Mucosa of descending colon (tissue), 3 donors: ENCODE measurements around the gene FOXO3B. TPM values are rescaled to one million over a fixed set of nuclear protein-coding genes. Genes with fewer than 3 reads are reported as not detected.
"Not testable (repeated sequence)": the region's sequence is repeated elsewhere in the genome, so short reads cannot be mapped to it uniquely, and the experiment has no call there.

Experiments used
- ATAC-seq: fragments of 200-7000 bp; cut with Tn5 transposase; one replicate; pipeline ENCODE4 v1.9.1; 2020; ENCODE audit warnings: mild to moderate bottlenecking, moderate library complexity
- DNase-seq, 3 donors: peaks; one replicate each; pipeline ENCODE4 v3.0.0-alpha.2; 2020
- H3K36me3 ChIP-seq: fragments of 200-600 bp; one replicate; pipeline ENCODE4 v1.8.0; 2021; ENCODE audit warnings: low read depth, mild to moderate bottlenecking
- H3K4me1 ChIP-seq: fragments of 200-600 bp; one replicate; pipeline ENCODE4 v1.8.0; 2021; ENCODE audit warnings: low read depth, mild to moderate bottlenecking
- H3K4me3 ChIP-seq: fragments of 200-600 bp; one replicate; pipeline ENCODE4 v1.8.0; 2021; ENCODE audit warnings: mild to moderate bottlenecking
- H3K9me3 ChIP-seq: fragments of 200-600 bp; one replicate; pipeline ENCODE4 v1.8.0; 2021; ENCODE audit warnings: mild to moderate bottlenecking
- intact Hi-C, 2 donors: fragments of 100-400 bp; cut with DNase I in 1 of 2; cut with micrococcal nuclease in 1 of 2; formaldehyde crosslinking; loops; one replicate each; pipeline versions ENCODE4 v1.11.0 to v1.11.1; 2022; cut with DNase I, micrococcal nuclease
- total RNA-seq, 3 donors: library from RNA; stranded (reverse); fragmentation: NEBNext Ultra II Directional in 2 of 3; extraction: Animal tissue kit (Norgen Biotek cat#: 25700) in 2 of 3; gene quantifications; one replicate each; pipeline versions ENCODE4 v1.2.1 to v1.2.4, GENCODE V29; 2021 to 2023
- donor health status: DM: no; HTN: no; CAD: no; lungs with moderate emphysema.
- donor health status: DM: no; HTN: no; CAD: no.
- donor health status: DM: no; HTN: yes; CAD: no.

FOXO3B gene
- total RNA-seq, 3 donors from 2014 or later, result 1.9 to 5.0 (median 2.0) TPM

DNA sequence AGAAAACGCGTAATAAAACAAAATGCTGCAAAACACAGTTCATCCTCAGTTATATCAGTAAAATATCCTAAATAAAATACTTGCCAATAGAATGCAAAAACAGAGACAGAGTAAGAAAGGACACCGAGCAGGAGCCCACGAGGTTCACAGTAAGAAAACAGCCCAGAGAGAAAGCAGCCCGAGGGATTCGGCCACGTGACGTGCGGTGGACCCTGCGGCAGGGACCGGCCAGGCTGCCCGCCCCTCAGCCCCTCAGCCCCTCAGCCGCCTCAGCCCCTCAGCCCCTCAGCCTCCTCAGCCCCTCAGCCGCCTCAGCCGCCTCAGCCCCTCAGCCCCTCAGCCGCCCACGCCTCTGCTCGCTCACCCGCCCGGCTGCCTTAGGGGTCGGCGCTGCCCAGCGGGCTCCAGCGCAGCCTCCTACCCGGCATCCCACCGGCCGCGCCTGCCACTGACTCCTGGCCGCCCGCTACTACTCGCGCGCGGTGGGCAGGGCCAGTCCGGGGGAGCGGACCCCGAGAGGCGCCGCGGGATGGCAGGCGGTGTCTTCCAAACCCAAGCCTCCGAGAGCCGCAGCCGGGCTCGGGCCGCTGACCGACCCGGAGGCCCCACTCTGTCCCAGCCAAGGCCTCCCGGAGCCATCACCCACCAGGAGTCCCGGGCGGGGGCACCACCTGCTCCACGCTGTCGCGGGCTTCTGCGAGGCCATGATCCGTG, 47.4 kb downstream of the FOXO3B start:
- H3K36me3 ChIP-seq, H3K4me1 ChIP-seq, H3K4me3 ChIP-seq, H3K9me3 ChIP-seq, DNase-seq, ATAC-seq, intact Hi-C loops: not testable (repeated sequence)

Other genes starting within 250 kb of the FOXO3B start
- 10 to 100 TPM; 23.7 to 91.5 (median 53.9) TPM for gene LGALS9C, start 205.5 kb downstream of the FOXO3B start, total RNA-seq
- gene TBC1D28, start 37.9 kb downstream of the FOXO3B start, total RNA-seq, result not detected
- gene FBXW10, start 61.7 kb upstream of the FOXO3B start, total RNA-seq, result not detected
- gene TVP23B, start 98.9 kb upstream of the FOXO3B start, total RNA-seq, result 10 to 100 TPM; 34.4 to 42.7 (median 39.9) TPM
- gene PRPSAP2, start 175.8 kb upstream of the FOXO3B start, total RNA-seq, result 10 to 100 TPM; 32.6 to 42.1 (median 35.0) TPM